Left ventricle myocardium inferior (tissue), 1 donor: ENCODE results near the gene AADACL3. TPM values are rescaled to one million over a fixed set of nuclear protein-coding genes. Genes with fewer than 3 reads are reported as not detected.

ENCODE experiments used
- DNase-seq: peaks from one replicate; pipeline ENCODE4 v3.0.0-alpha.2; 2020
- H3K27ac ChIP-seq: fragments of 200-600 bp; replicated peaks from 2 replicates; pipeline ENCODE4 v1.8.0; 2021
- H3K27me3 ChIP-seq: fragments of 200-600 bp; 2 replicates; pipeline ENCODE4 v1.8.0; 2021; ENCODE audit warnings: low read depth
- H3K36me3 ChIP-seq: fragments of 200-600 bp; 2 replicates; pipeline ENCODE4 v1.8.0; 2021
- H3K4me1 ChIP-seq: fragments of 200-600 bp; 2 replicates; pipeline ENCODE4 v1.8.0; 2021
- H3K4me3 ChIP-seq: fragments of 200-600 bp; 2 replicates; pipeline ENCODE4 v1.8.0; 2021; ENCODE audit warnings: mild to moderate bottlenecking, moderate library complexity
- H3K9me3 ChIP-seq: fragments of 200-600 bp; replicated peaks from 2 replicates; pipeline ENCODE4 v1.8.0; 2021
- CTCF ChIP-seq: fragments of 200-600 bp; IDR thresholded peaks from 2 replicates; pipeline ENCODE4 v1.8.0; 2021; ENCODE audit warnings: antibody characterized with exemption, mild to moderate bottlenecking, borderline replicate concordance
- intact Hi-C: fragments of 100-400 bp; cut with micrococcal nuclease; formaldehyde crosslinking; loops from one replicate; pipeline ENCODE4 v1.11.0; 2022
- total RNA-seq: library from RNA; stranded (reverse); fragmentation: NEBNext Ultra II Directional; extraction: Animal tissue kit (Norgen Biotek cat#: 25700); gene quantifications from one replicate; pipeline ENCODE4 v1.2.1, GENCODE V29; 2021
- donor health status: DM: no; HTN: yes; CAD: no; lungs with severe emphysema.

AADACL3 gene
- total RNA-seq, 1 donor from 2014 or later, result not detected

- H3K4me3 ChIP-seq, result no peak overlapping the region
- peaks cover 10% of the 10 kb centered on the region for H3K4me1 ChIP-seq
- intact Hi-C loops, result no loop called here
- no peak for DNase-seq
- no peaks in the 10 kb centered on the region for H3K36me3 ChIP-seq
- peaks cover 8% of the 10 kb centered on the region for H3K27me3 ChIP-seq
- H3K27ac ChIP-seq, result no peak overlapping the region
- peaks cover 8% of the 10 kb centered on the region for H3K9me3 ChIP-seq
- no peak for TF ChIP-seq CTCF
Observed at GRCh38 chr1:12678350-12678749, 37.6 kb upstream of the AADACL3 start.

- peaks cover 8% of the 10 kb centered on the region for H3K9me3 ChIP-seq
- no peak overlapping the region for H3K27ac ChIP-seq
- DNase-seq, result no peak
- no peak overlapping the region for H3K4me3 ChIP-seq
- no peaks in the 10 kb centered on the region for H3K36me3 ChIP-seq
- no peak for TF ChIP-seq CTCF
- intact Hi-C loops, result no loop called here
- H3K27me3 ChIP-seq, result peaks cover 12% of the 10 kb centered on the region
- peaks cover 10% of the 10 kb centered on the region for H3K4me1 ChIP-seq
Observed at GRCh38 chr1:12678820-12679219, 37.1 kb upstream of the AADACL3 start.

GRCh38 chr1:12690156-12690555 lies 25.8 kb upstream of the AADACL3 start:
- intact Hi-C loops, result no loop called here
- no peaks in the 10 kb centered on the region for H3K9me3 ChIP-seq
- H3K27me3 ChIP-seq, result peaks cover 13% of the 10 kb centered on the region
- no peaks in the 10 kb centered on the region for H3K4me1 ChIP-seq
- TF ChIP-seq CTCF, result no peak
- no peaks in the 10 kb centered on the region for H3K36me3 ChIP-seq
- no peak overlapping the region for H3K27ac ChIP-seq
- H3K4me3 ChIP-seq, result no peak overlapping the region
- no peak for DNase-seq

- H3K27me3 ChIP-seq, result no peaks in the 10 kb centered on the region
- H3K4me1 ChIP-seq, result no peaks in the 10 kb centered on the region
- DNase-seq, result no peak
- H3K4me3 ChIP-seq, result no peak overlapping the region
- intact Hi-C loops, result no loop called here
- H3K27ac ChIP-seq, result no peak overlapping the region
- H3K36me3 ChIP-seq, result no peaks in the 10 kb centered on the region
- H3K9me3 ChIP-seq, result no peaks in the 10 kb centered on the region
- no peak for TF ChIP-seq CTCF
Observed at GRCh38 chr1:12692967-12693782, 22.7 kb upstream of the AADACL3 start.

GRCh38 chr1:12696658-12697057 lies 19.3 kb upstream of the AADACL3 start:
- Histone ChIP-seq H3K27me3 (peaks cover 6% of the 10 kb centered on the region), H3K4me3 (no peak overlapping the region), H3K27ac (no peak overlapping the region), H3K9me3 (peaks cover 10% of the 10 kb centered on the region), H3K36me3 (no peaks in the 10 kb centered on the region), H3K4me1 (no peaks in the 10 kb centered on the region)
- no peak for DNase-seq
- intact Hi-C loops, result no loop called here
- TF ChIP-seq CTCF, result no peak
